NB4 (cell line): ENCODE results near the gene DLGAP3.

ENCODE experiments used
- MYC ChIP-seq: IDR thresholded peaks from 2 replicates; pipeline ENCODE4 v1.6.1; 2011; ENCODE audit warnings: low read depth, low read length
- POLR2A ChIP-seq: IDR thresholded peaks from 2 replicates; pipeline ENCODE4 v1.6.1; 2011; ENCODE audit warnings: mild to moderate bottlenecking; ENCODE audit not compliant: insufficient read length; ENCODE audit errors: extremely low read depth
- TF ChIP-seq, protein P1 (sequence below): IDR thresholded peaks from one replicate; pipeline ENCODE4 v1.5.1; 2012; ENCODE audit warnings: low read depth, low read length

DNA sequence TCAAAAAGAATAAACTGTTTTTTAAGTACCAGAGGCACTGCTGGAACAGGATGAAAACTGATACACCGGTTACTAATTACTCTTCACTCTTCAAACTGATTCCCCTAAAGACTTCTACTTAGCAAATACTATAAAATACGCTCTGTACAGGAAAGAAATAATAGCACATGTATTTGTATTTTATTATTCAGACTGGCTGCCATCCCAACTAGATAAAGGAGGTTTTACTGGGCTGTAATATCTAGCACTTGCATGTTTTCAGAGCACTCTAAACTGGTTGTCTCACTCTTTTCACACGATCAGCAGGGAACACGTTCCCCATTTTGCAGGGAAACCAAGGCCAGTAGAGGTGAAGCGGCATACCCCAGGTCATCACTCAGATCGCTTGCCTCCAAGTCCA lies 79.1 kb downstream of the DLGAP3 start:
- TF ChIP-seq, protein P1, sequence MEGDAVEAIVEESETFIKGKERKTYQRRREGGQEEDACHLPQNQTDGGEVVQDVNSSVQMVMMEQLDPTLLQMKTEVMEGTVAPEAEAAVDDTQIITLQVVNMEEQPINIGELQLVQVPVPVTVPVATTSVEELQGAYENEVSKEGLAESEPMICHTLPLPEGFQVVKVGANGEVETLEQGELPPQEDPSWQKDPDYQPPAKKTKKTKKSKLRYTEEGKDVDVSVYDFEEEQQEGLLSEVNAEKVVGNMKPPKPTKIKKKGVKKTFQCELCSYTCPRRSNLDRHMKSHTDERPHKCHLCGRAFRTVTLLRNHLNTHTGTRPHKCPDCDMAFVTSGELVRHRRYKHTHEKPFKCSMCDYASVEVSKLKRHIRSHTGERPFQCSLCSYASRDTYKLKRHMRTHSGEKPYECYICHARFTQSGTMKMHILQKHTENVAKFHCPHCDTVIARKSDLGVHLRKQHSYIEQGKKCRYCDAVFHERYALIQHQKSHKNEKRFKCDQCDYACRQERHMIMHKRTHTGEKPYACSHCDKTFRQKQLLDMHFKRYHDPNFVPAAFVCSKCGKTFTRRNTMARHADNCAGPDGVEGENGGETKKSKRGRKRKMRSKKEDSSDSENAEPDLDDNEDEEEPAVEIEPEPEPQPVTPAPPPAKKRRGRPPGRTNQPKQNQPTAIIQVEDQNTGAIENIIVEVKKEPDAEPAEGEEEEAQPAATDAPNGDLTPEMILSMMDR: no peak
- TF ChIP-seq POLR2A (no peak), MYC (no peak)
